Transverse colon (tissue), 4 donors: ENCODE results near the gene CCDC6.

ENCODE experiments used
- EP300 ChIP-seq: sonication (generic); formaldehyde crosslinking; IDR thresholded peaks from one replicate; pipeline ENCODE4 v1.6.1; 2017; ENCODE audit warnings: antibody characterized with exemption, low read depth
- POLR2A ChIP-seq: fragments of 450-650 bp; IDR thresholded peaks from one replicate; pipeline ENCODE4 v1.6.1; 2016; ENCODE audit warnings: antibody characterized with exemption, mild to moderate bottlenecking, moderate library complexity
- POLR2AphosphoS5 ChIP-seq, 3 donors: sonication (generic); formaldehyde crosslinking; IDR thresholded peaks; one replicate each; pipeline ENCODE4 v1.6.1; 2016; ENCODE audit warnings: antibody characterized with exemption in 3 of 3
- TF ChIP-seq, protein P1 (sequence below), 5 experiments: fragments of 200-600 bp in 3 of 5; fragments of 450-650 bp in 2 of 5; sonication (generic) in 3 of 5; IDR thresholded peaks; 1 replicate in 2 of 5; 2 replicates in 3 of 5; pipeline ENCODE4 v1.5.1; 2016 to 2017; ENCODE audit warnings: antibody characterized with exemption in 5 of 5, inconsistent platforms in 3 of 5, mild to moderate bottlenecking in 2 of 5, moderate library complexity in 1 of 5

DNA sequence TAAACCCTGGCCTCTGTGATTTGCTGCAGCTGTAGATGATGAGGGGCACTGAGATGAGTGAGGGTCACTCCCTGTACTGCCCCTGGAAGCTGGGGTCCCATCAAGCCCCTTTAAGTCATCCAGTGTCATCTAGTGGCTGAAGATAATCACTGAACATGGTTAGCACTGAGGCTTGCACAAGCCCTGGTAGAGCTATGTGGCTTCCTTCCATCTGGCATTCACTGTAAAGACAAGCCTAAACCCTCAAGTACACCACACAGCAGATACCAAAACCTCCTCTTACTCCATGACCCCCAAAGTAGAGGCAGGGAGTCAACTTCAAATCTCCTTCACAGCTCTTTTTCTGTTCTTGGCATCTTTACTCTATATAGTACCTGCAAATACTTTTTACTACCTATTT lies 80.4 kb downstream of the CCDC6 start:
- TF ChIP-seq POLR2AphosphoS5 (IDR thresholded peaks at IDR 0.05) = no peak
- TF ChIP-seq, protein P1, sequence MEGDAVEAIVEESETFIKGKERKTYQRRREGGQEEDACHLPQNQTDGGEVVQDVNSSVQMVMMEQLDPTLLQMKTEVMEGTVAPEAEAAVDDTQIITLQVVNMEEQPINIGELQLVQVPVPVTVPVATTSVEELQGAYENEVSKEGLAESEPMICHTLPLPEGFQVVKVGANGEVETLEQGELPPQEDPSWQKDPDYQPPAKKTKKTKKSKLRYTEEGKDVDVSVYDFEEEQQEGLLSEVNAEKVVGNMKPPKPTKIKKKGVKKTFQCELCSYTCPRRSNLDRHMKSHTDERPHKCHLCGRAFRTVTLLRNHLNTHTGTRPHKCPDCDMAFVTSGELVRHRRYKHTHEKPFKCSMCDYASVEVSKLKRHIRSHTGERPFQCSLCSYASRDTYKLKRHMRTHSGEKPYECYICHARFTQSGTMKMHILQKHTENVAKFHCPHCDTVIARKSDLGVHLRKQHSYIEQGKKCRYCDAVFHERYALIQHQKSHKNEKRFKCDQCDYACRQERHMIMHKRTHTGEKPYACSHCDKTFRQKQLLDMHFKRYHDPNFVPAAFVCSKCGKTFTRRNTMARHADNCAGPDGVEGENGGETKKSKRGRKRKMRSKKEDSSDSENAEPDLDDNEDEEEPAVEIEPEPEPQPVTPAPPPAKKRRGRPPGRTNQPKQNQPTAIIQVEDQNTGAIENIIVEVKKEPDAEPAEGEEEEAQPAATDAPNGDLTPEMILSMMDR (IDR thresholded peaks at IDR 0.05) = no peak
- TF ChIP-seq POLR2A = no peak
- TF ChIP-seq EP300 = no peak
